ENCODE results near the gene RIMBP3C. TPM values are rescaled to one million over a fixed set of nuclear protein-coding genes. Genes with fewer than 3 reads are reported as not detected.
A peak's percentile ranks its signal among the peaks of the same experiment; 100 is the strongest.
"Not testable (repeated sequence)": the region's sequence is repeated elsewhere in the genome, so short reads cannot be mapped to it uniquely, and the experiment has no call there.

The RIMBP3C gene
- total RNA-seq, 2 donors from 2014 or later: 0.34 to 1.2 TPM

GRCh38 chr22:21526705-21527500 lies 24.4 kb downstream of the RIMBP3C start:
- not testable (repeated sequence) for H3K27ac Mint-ChIP-seq, H3K4me1 Mint-ChIP-seq

GRCh38 chr22:21516970-21517764 lies 34.1 kb downstream of the RIMBP3C start:
- not testable (repeated sequence) for H3K4me1 Mint-ChIP-seq; H3K27ac Mint-ChIP-seq; H3K36me3 Mint-ChIP-seq (ENCODE audit: low read depth); H3K4me3 Mint-ChIP-seq; H3K27me3 Mint-ChIP-seq; H3K9me3 ChIP-seq (ENCODE audit: control insufficient read depth, low read length, poor library complexity, severe bottlenecking)
- DNase-seq: peak in 1 of 3 donors; percentile 7
- ATAC-seq: peak; percentile 81

More at GRCh38 chr22:21526705-21527500, 24.4 kb downstream of the RIMBP3C start:
- ATAC-seq; DNase-seq; H3K27me3 Mint-ChIP-seq; H3K36me3 Mint-ChIP-seq (ENCODE audit: low read depth); H3K9me3 ChIP-seq (ENCODE audit: control insufficient read depth, low read length, poor library complexity, severe bottlenecking); H3K4me3 Mint-ChIP-seq: not testable (repeated sequence)

DNA sequence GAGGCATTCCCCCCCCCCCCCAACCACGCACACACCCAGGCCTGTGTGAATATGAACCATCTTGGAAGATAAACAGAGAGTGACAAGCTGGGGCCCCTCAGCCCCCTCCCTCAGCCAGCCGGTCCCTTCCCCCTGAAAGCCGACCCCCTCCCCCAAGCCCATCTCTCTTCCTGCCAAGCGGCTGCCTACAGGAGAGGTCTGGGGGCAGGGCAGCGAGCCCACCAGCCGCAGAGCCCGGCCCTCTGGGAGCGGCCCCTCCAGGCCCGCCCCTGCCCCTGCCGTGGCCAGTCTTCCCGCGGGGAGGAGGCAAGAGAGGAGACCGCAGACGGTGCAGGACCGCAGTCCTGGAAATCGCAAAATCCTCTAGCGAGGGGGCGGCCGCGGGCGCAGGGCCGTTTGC lies 34.7 kb downstream of the RIMBP3C start:
- H3K27me3 Mint-ChIP-seq; H3K36me3 Mint-ChIP-seq (ENCODE audit: low read depth); ATAC-seq; DNase-seq; H3K27ac Mint-ChIP-seq; H3K4me3 Mint-ChIP-seq; H3K4me1 Mint-ChIP-seq; H3K9me3 ChIP-seq (ENCODE audit: control insufficient read depth, low read length, poor library complexity, severe bottlenecking): not testable (repeated sequence)

- not testable (repeated sequence) for H3K36me3 Mint-ChIP-seq (ENCODE audit: low read depth); ATAC-seq; H3K4me1 Mint-ChIP-seq; H3K27me3 Mint-ChIP-seq; DNase-seq; H3K27ac Mint-ChIP-seq; H3K9me3 ChIP-seq (ENCODE audit: control insufficient read depth, low read length, poor library complexity, severe bottlenecking); H3K4me3 Mint-ChIP-seq
Observed at GRCh38 chr22:21515234-21515633, 36.0 kb downstream of the RIMBP3C start.

GRCh38 chr22:21514117-21514516 lies 37.1 kb downstream of the RIMBP3C start:
- H3K4me3 Mint-ChIP-seq; H3K4me1 Mint-ChIP-seq; DNase-seq; H3K27ac Mint-ChIP-seq; H3K36me3 Mint-ChIP-seq (ENCODE audit: low read depth); H3K9me3 ChIP-seq (ENCODE audit: control insufficient read depth, low read length, poor library complexity, severe bottlenecking); H3K27me3 Mint-ChIP-seq: not testable (repeated sequence)
- ATAC-seq: peak; percentile 91

- H3K36me3 Mint-ChIP-seq (ENCODE audit: low read depth); H3K27me3 Mint-ChIP-seq; H3K4me1 Mint-ChIP-seq; ATAC-seq; DNase-seq; H3K4me3 Mint-ChIP-seq; H3K9me3 ChIP-seq (ENCODE audit: control insufficient read depth, low read length, poor library complexity, severe bottlenecking); H3K27ac Mint-ChIP-seq: not testable (repeated sequence)
Observed at GRCh38 chr22:21512022-21512421, 39.2 kb downstream of the RIMBP3C start.

- not testable (repeated sequence) for H3K36me3 Mint-ChIP-seq (ENCODE audit: low read depth); H3K9me3 ChIP-seq (ENCODE audit: control insufficient read depth, low read length, poor library complexity, severe bottlenecking); ATAC-seq; H3K27ac Mint-ChIP-seq; DNase-seq; H3K4me3 Mint-ChIP-seq; H3K27me3 Mint-ChIP-seq; H3K4me1 Mint-ChIP-seq
Observed at GRCh38 chr22:21510397-21510796, 40.9 kb downstream of the RIMBP3C start.

DNA sequence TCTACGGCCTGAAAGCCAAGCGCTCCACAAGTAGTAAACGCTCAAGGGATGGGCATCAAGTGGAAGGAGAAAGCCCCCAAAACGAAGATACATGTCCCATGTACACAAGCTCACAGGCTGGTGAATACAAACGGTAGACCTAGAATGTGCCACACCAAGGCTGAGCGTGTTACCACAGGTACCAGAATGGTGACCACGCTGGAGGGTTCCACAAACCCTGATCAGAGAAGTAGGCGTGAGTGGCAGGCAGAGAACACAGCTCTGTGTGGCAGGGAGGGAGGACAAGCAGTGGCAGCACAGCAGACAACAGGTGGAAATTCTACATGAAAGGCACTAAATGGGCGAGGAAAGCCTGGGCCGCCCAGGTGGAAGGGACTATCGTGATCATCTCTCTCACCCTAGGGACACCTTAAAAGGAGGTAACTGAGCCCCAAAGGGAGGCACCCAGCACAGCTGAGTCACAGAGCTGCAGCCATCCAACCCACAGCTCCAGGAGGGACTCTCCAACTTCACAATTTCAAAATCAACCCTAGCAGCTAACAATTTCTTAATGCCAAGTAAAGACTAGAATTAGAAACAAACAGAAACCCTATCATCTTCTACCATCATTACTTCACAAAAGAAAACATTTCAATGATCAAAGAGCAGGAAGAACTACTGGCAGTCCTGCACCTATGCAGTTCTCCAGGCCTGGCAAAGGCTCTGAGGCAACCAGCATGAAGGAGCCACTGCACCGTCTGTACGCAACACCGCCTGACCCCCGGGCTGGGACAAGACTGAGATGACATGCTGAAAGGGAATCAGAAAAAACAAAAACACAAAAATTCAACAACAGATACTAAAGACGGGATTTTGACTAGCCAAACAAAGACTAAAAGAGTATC lies 51.4 kb downstream of the RIMBP3C start:
- not testable (repeated sequence) for H3K4me3 Mint-ChIP-seq; H3K27me3 Mint-ChIP-seq; H3K4me1 Mint-ChIP-seq; DNase-seq; H3K9me3 ChIP-seq (ENCODE audit: control insufficient read depth, low read length, poor library complexity, severe bottlenecking); H3K27ac Mint-ChIP-seq; H3K36me3 Mint-ChIP-seq (ENCODE audit: low read depth)
- peak; percentile 91 for ATAC-seq

GRCh38 chr22:21498489-21498888 lies 52.8 kb downstream of the RIMBP3C start:
- not testable (repeated sequence) for H3K27me3 Mint-ChIP-seq; ATAC-seq; H3K27ac Mint-ChIP-seq; H3K4me3 Mint-ChIP-seq; DNase-seq; H3K9me3 ChIP-seq (ENCODE audit: control insufficient read depth, low read length, poor library complexity, severe bottlenecking); H3K4me1 Mint-ChIP-seq; H3K36me3 Mint-ChIP-seq (ENCODE audit: low read depth)

DNA sequence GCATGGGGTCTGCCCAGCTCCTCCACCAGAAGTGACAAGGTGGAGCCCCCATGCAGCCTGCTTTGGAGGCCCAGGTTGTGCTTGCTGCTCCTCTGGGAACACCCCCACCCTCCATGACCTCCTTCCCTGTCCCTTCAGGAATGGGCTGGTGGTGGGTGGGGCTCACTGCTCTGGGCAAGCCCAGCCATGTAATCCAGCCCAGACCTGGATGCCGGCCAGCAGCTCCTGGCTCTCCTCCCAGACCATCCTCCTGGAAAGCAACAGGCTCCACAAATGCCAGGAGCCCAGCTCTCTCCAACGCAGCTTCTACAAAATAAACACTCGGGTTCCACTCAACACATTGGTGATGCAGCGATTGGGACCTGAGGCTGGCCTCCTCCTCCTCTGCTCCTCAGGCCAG lies 53.3 kb downstream of the RIMBP3C start:
- H3K27ac Mint-ChIP-seq, H3K4me3 Mint-ChIP-seq: not testable (repeated sequence)

More for the DNA sequence above, 53.3 kb downstream of the RIMBP3C start:
- not testable (repeated sequence) for ATAC-seq; DNase-seq; H3K4me1 Mint-ChIP-seq; H3K36me3 Mint-ChIP-seq (ENCODE audit: low read depth); H3K9me3 ChIP-seq (ENCODE audit: control insufficient read depth, low read length, poor library complexity, severe bottlenecking); H3K27me3 Mint-ChIP-seq

Measured in T-helper 17 cell (primary cell).